Caco-2 (cell line): Measurements from ENCODE around the gene ATP12A. TPM values are rescaled to one million over a fixed set of nuclear protein-coding genes. Genes with fewer than 3 reads are reported as not detected.

Source experiments
- BruUV-seq: library from RNA; stranded (reverse); fragments of 400-500 nt; replicated peaks from 2 replicates; lab custom pipeline; 2021; lab: Mats Ljungman, UMichigan
- CTCF ChIA-PET: fragments of 300-600 bp; sonication (Branson Sonifier 250); formaldehyde crosslinking; loops from one replicate; lab custom pipeline; 2022; ENCODE audit warnings: antibody characterized with exemption; lab: Charles Lee
- POLR2A ChIA-PET: fragments of 300-600 bp; sonication (Branson Sonifier 250); formaldehyde crosslinking; loops from one replicate; lab custom pipeline; 2022; ENCODE audit warnings: antibody characterized with exemption; lab: Charles Lee
- DNase-seq, 2 experiments: peaks; one replicate each; pipeline versions ENCODE4 v3.0.0 to v3.0.0-alpha.2; 2020 to 2022
- H3K27me3 ChIP-seq: replicated peaks from 2 replicates; pipeline ENCODE4 v1.6.0; 2011; ENCODE audit warnings: low read length; ENCODE audit not compliant: control insufficient read depth, insufficient read depth
- H3K36me3 ChIP-seq: 2 replicates; pipeline ENCODE4 v1.5.1; 2011; ENCODE audit warnings: low read length; ENCODE audit not compliant: control insufficient read depth, insufficient read depth
- H3K4me1 ChIP-seq: fragments of 250-450 bp; sonication (Bioruptor Pico); 2 replicates; pipeline ENCODE4 v1.5.1; 2020; ENCODE audit warnings: mild to moderate bottlenecking
- H3K4me3 ChIP-seq: 2 replicates; pipeline ENCODE4 v1.5.1; 2011; ENCODE audit warnings: low read depth, mild to moderate bottlenecking, control low read depth, low read length
- H3K9me3 ChIP-seq: fragments of 250-450 bp; sonication (Bioruptor Pico); 2 replicates; pipeline ENCODE4 v1.5.1; 2020; ENCODE audit warnings: mild to moderate bottlenecking, moderate library complexity
- H3K27ac Mint-ChIP-seq: one replicate; pipeline ENCODE4 v1.8.0; 2022; ENCODE audit warnings: mixed read lengths; ENCODE audit not compliant: unreplicated experiment
- H3K27me3 Mint-ChIP-seq: one replicate; pipeline ENCODE4 v1.8.0; 2022; ENCODE audit warnings: mixed read lengths; ENCODE audit not compliant: insufficient read depth, unreplicated experiment
- H3K36me3 Mint-ChIP-seq: one replicate; pipeline ENCODE4 v1.8.0; 2022; ENCODE audit warnings: mild to moderate bottlenecking, mixed read lengths; ENCODE audit not compliant: insufficient read depth, unreplicated experiment
- H3K4me1 Mint-ChIP-seq: one replicate; pipeline ENCODE4 v1.8.0; 2022; ENCODE audit warnings: low read depth, mixed read lengths; ENCODE audit not compliant: unreplicated experiment
- H3K4me3 Mint-ChIP-seq: one replicate; pipeline ENCODE4 v1.8.0; 2022; ENCODE audit warnings: mild to moderate bottlenecking, moderate library complexity, mixed read lengths; ENCODE audit not compliant: unreplicated experiment
- H3K9me3 Mint-ChIP-seq: one replicate; pipeline ENCODE4 v1.8.0; 2022; ENCODE audit warnings: mixed read lengths; ENCODE audit not compliant: unreplicated experiment
- intact Hi-C: fragments of 100-400 bp; cut with micrococcal nuclease; formaldehyde crosslinking; loops from one replicate; pipeline ENCODE4 v1.10.0; 2022; ENCODE audit not compliant: unreplicated experiment
- total RNA-seq: library from RNA; stranded (reverse); gene quantifications from 2 replicates; pipeline ENCODE4 v1.2.3, GENCODE V29; 2022
- TF ChIP-seq, protein P1 (sequence below), 2 experiments: fragments of 200-600 bp in 1 of 2; IDR thresholded peaks; 1 replicate in 1 of 2; 2 replicates in 1 of 2; pipeline versions ENCODE4 v1.5.1 to v1.8.0; 2011 to 2022; ENCODE audit warnings: antibody characterized with exemption in 1 of 2, control low read depth in 1 of 2, inconsistent platforms in 1 of 2, low read depth in 1 of 2, low read length in 1 of 2, mild to moderate bottlenecking in 1 of 2, moderate library complexity in 1 of 2; ENCODE audit not compliant: insufficient read depth in 1 of 2, severe bottlenecking in 1 of 2, unreplicated experiment in 1 of 2

ATP12A gene
- total RNA-seq, 1 experiment from 2014 or later, result not detected

DNA sequence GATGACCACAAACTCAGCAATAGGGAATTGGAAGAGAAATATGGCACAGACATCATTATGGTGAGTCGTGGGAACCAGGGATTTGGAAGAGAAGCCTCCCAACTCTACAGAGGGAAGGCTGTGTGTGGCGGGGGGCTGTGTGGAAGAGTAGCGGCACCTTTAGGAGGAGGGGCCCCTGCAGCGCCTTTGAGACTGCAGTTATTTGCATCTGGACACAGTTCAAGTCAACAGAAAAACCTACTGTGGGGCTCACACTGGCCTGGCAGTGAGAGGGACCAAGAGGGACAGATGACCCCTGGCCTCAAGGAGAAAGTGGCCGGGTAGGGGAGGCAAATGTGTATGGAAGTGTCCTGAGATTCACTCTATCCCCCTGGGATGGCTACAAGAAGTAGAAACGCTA is 5.1 kb downstream of the ATP12A start:
- H3K4me1 Mint-ChIP-seq, result no peaks in the 10 kb centered on the region
- H3K4me1 ChIP-seq, result peaks cover 6% of the 10 kb centered on the region; the same call in 1 of the 2 replicates
- H3K27me3 Mint-ChIP-seq, result peaks cover 8% of the 10 kb centered on the region
- DNase-seq, result no peak
- intact Hi-C loops, result no loop called here
- H3K9me3 Mint-ChIP-seq, result no peaks in the 10 kb centered on the region
- H3K27me3 ChIP-seq, result peaks cover 2% of the 10 kb centered on the region; the same call in 1 of the 2 replicates
- no peaks in the 10 kb centered on the region for H3K9me3 ChIP-seq
- H3K36me3 Mint-ChIP-seq, result no peaks in the 10 kb centered on the region
- no TSS peak for BruUV-seq
- TF ChIP-seq, protein P1, sequence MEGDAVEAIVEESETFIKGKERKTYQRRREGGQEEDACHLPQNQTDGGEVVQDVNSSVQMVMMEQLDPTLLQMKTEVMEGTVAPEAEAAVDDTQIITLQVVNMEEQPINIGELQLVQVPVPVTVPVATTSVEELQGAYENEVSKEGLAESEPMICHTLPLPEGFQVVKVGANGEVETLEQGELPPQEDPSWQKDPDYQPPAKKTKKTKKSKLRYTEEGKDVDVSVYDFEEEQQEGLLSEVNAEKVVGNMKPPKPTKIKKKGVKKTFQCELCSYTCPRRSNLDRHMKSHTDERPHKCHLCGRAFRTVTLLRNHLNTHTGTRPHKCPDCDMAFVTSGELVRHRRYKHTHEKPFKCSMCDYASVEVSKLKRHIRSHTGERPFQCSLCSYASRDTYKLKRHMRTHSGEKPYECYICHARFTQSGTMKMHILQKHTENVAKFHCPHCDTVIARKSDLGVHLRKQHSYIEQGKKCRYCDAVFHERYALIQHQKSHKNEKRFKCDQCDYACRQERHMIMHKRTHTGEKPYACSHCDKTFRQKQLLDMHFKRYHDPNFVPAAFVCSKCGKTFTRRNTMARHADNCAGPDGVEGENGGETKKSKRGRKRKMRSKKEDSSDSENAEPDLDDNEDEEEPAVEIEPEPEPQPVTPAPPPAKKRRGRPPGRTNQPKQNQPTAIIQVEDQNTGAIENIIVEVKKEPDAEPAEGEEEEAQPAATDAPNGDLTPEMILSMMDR (IDR thresholded peaks at IDR 0.05; ENCODE audit: insufficient read depth in 1 of 2, low read depth in 1 of 2, low read length in 1 of 2, severe bottlenecking in 1 of 2, unreplicated experiment in 1 of 2), result no peak
- ChIA-PET CTCF (interaction anchor here (1.0 kb wide), 1 partner anchor 9 kb away, joined by 3 read pairs; no protein-coding TSS in a partner anchor), POLR2A (no interaction called here)
- H3K4me3 Mint-ChIP-seq, result no peak overlapping the region
- H3K36me3 ChIP-seq, result no peaks in the 10 kb centered on the region
- no peak overlapping the region for H3K4me3 ChIP-seq
- H3K27ac Mint-ChIP-seq, result no peak overlapping the region

DNA sequence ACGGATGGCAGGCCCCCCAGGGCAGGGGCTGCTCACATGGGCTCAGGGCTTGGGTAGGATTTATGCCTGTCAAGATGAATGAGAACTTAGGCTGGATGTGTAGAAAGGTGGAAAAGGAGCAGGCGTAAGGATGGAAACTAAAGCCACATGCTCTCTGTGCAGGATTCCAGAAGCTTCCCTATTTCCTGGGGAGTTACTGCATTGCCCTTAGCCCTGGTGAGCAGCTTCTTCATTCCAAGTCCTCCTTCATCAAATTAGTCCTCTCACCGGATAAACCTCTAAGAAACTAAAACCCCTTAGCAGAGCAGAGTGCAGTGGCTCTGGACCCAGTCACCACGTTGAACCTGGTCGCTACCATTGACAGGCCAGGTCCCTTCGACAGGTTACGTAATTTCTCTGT is 7.4 kb downstream of the ATP12A start:
- ChIA-PET CTCF (no interaction called here), POLR2A (no interaction called here)
- Histone ChIP-seq H3K9me3 (no peaks in the 10 kb centered on the region), H3K4me3 (no peak overlapping the region), H3K4me1 (no peaks in the 10 kb centered on the region), H3K36me3 (no peaks in the 10 kb centered on the region), H3K27me3 (no peaks in the 10 kb centered on the region)
- no TSS peak for BruUV-seq
- peaks cover 14% of the 10 kb centered on the region for H3K27me3 Mint-ChIP-seq
- TF ChIP-seq, protein P1 (IDR thresholded peaks at IDR 0.05; ENCODE audit: insufficient read depth in 1 of 2, low read depth in 1 of 2, low read length in 1 of 2, severe bottlenecking in 1 of 2, unreplicated experiment in 1 of 2), result no peak
- no peak for DNase-seq
- intact Hi-C loops, result no loop called here
- H3K4me3 Mint-ChIP-seq, result no peak overlapping the region
- no peak overlapping the region for H3K27ac Mint-ChIP-seq
- no peaks in the 10 kb centered on the region for H3K9me3 Mint-ChIP-seq
- no peaks in the 10 kb centered on the region for H3K4me1 Mint-ChIP-seq
- H3K36me3 Mint-ChIP-seq, result no peaks in the 10 kb centered on the region

DNA sequence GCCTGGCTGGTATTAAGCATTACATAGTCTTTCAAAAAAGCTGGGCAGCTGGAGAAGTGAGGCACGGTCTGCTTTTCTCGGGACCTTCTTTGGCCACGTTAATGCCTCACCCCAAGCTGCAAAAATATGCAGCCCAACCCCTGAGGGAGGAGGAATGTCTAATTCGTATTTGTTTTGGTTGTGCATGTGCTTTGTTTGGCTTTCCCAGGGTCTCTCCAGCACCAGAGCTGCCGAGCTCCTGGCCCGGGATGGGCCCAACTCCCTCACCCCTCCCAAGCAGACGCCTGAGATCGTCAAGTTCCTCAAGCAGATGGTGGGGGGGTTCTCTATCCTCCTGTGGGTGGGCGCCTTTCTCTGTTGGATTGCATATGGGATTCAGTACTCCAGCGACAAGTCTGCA is 7.9 kb downstream of the ATP12A start:
- no peaks in the 10 kb centered on the region for H3K9me3 ChIP-seq
- ChIA-PET POLR2A (no interaction called here), CTCF (no interaction called here)
- no peak overlapping the region for H3K4me3 ChIP-seq
- H3K4me1 Mint-ChIP-seq, result no peaks in the 10 kb centered on the region
- BruUV-seq, result no TSS peak
- no peaks in the 10 kb centered on the region for H3K27me3 ChIP-seq
- H3K4me3 Mint-ChIP-seq, result no peak overlapping the region
- H3K36me3 ChIP-seq, result no peaks in the 10 kb centered on the region
- intact Hi-C loops, result no loop called here
- no peaks in the 10 kb centered on the region for H3K36me3 Mint-ChIP-seq
- H3K27me3 Mint-ChIP-seq, result peaks cover 14% of the 10 kb centered on the region
- TF ChIP-seq, protein P1 (IDR thresholded peaks at IDR 0.05; ENCODE audit: insufficient read depth in 1 of 2, low read depth in 1 of 2, low read length in 1 of 2, severe bottlenecking in 1 of 2, unreplicated experiment in 1 of 2), result no peak
- no peak overlapping the region for H3K27ac Mint-ChIP-seq
- no peaks in the 10 kb centered on the region for H3K4me1 ChIP-seq
- no peak for DNase-seq
- H3K9me3 Mint-ChIP-seq, result no peaks in the 10 kb centered on the region
